ENCODE results near the gene APPL2.

GRCh38 chr12:105224399-105224798 lies 11.6 kb downstream of the APPL2 start:
- TF ChIP-seq POLR2AphosphoS5 (IDR thresholded peaks at IDR 0.05) (no peak), POLR2A (IDR thresholded peaks at IDR 0.05) (no peak)

Measured in sigmoid colon (tissue), 4 donors.